ENCODE data around the gene MAB21L3. TPM values are rescaled to one million over a fixed set of nuclear protein-coding genes. Genes with fewer than 3 reads are reported as not detected.

Gene MAB21L3
- total and polyA plus RNA-seq, 7 donors = under 0.01 to 2.3 (median 1.1) TPM; not detected in 2

DNA sequence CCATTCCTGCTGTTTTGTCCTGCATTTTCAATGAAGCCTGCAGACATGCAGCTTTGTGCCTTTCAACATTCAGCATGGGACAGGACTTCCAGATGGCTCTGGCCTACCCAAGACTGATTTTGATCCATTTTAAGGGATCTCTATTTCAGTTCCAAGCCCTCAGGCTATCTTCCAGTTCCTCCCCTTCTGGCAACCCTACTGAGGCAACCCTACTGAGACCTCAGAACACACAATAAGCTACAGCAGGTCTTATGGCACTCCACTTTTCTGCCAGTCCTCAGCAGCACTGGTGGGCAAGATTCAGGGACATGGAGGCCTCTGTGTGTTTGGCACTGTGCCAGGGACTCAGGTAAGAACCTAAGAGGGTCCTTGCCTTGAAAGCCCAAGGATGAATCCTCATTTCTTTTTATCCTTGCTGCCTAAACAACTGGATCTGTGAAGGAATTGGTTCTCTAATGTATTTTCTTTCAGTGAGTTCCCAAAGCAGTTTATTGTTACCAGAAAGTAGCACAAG is 50.7 kb downstream of the MAB21L3 start:
- intact Hi-C loops (cut with DNase I) = loop anchor here (10.0 kb wide), 1 partner anchor 213 kb away; the partner anchor contains the start of gene ATP1A1
- peaks cover 0 to 8% (median 0%) of the 10 kb centered on the region in 4 donors for H3K4me1 ChIP-seq
- TF ChIP-seq EP300 (IDR thresholded peaks at IDR 0.05) (no peak), POLR2A (IDR thresholded peaks at IDR 0.05) (no peak), POLR2AphosphoS5 (IDR thresholded peaks at IDR 0.05) (no peak)
- TF ChIP-seq, protein P1, sequence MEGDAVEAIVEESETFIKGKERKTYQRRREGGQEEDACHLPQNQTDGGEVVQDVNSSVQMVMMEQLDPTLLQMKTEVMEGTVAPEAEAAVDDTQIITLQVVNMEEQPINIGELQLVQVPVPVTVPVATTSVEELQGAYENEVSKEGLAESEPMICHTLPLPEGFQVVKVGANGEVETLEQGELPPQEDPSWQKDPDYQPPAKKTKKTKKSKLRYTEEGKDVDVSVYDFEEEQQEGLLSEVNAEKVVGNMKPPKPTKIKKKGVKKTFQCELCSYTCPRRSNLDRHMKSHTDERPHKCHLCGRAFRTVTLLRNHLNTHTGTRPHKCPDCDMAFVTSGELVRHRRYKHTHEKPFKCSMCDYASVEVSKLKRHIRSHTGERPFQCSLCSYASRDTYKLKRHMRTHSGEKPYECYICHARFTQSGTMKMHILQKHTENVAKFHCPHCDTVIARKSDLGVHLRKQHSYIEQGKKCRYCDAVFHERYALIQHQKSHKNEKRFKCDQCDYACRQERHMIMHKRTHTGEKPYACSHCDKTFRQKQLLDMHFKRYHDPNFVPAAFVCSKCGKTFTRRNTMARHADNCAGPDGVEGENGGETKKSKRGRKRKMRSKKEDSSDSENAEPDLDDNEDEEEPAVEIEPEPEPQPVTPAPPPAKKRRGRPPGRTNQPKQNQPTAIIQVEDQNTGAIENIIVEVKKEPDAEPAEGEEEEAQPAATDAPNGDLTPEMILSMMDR (IDR thresholded peaks at IDR 0.05) = no peak
- H3K4me3 ChIP-seq = no peak overlapping the region
- H3K27ac ChIP-seq = no peak overlapping the region
- H3K9me3 ChIP-seq = peaks cover 0 to 3% (median 0%) of the 10 kb centered on the region in 4 donors
- no peaks in the 10 kb centered on the region for H3K27me3 ChIP-seq
- DNase-seq = no peak
- H3K36me3 ChIP-seq = no peaks in the 10 kb centered on the region

- DNase-seq = no peak
- H3K4me3 ChIP-seq = no peak overlapping the region
- no peaks in the 10 kb centered on the region for H3K36me3 ChIP-seq
- no peak for TF ChIP-seq POLR2A (IDR thresholded peaks at IDR 0.05)
- TF ChIP-seq POLR2AphosphoS5 (IDR thresholded peaks at IDR 0.05) = no peak
- no peak for TF ChIP-seq EP300 (IDR thresholded peaks at IDR 0.05)
- TF ChIP-seq, protein P1 (IDR thresholded peaks at IDR 0.05) = no peak
- no peak overlapping the region for H3K27ac ChIP-seq
- peaks cover 0 to 20% (median 12%) of the 10 kb centered on the region in 4 donors for H3K4me1 ChIP-seq
- no peaks in the 10 kb centered on the region for H3K27me3 ChIP-seq
- H3K9me3 ChIP-seq = no peaks in the 10 kb centered on the region
- intact Hi-C loops (cut with DNase I) = loop anchor here (10.0 kb wide), 1 partner anchor 211 kb away; the partner anchor contains the start of gene ATP1A1
These were observed 52.3 kb downstream of the MAB21L3 start for GRCh38 chr1:116163533-116163932.

- peaks cover 0 to 24% (median 16%) of the 10 kb centered on the region in 4 donors for H3K4me1 ChIP-seq
- 56 to 59% methylated on average over 2 of the region's 2 CpGs for WGBS, 2 donors
- intact Hi-C loops (cut with DNase I) = loop anchor here (10.0 kb wide), 1 partner anchor 211 kb away; the partner anchor contains the start of gene ATP1A1
- TF ChIP-seq POLR2A (IDR thresholded peaks at IDR 0.05) (no peak), POLR2AphosphoS5 (IDR thresholded peaks at IDR 0.05) (no peak), EP300 (IDR thresholded peaks at IDR 0.05) (no peak)
- TF ChIP-seq, protein P1 (IDR thresholded peaks at IDR 0.05) = no peak
- no peaks in the 10 kb centered on the region for H3K27me3 ChIP-seq
- peak overlapping the region; percentile 33 to 66 (median 52) for H3K27ac ChIP-seq
- DNase-seq = no peak
- H3K36me3 ChIP-seq = no peaks in the 10 kb centered on the region
- H3K9me3 ChIP-seq = no peaks in the 10 kb centered on the region
- H3K4me3 ChIP-seq = no peak overlapping the region
These were observed 53.0 kb downstream of the MAB21L3 start for GRCh38 chr1:116164150-116164549.

GRCh38 chr1:116164604-116165368 is 53.6 kb downstream of the MAB21L3 start:
- Histone ChIP-seq H3K27ac (peak overlapping the region; percentile 33 to 66 (median 52)), H3K36me3 (no peaks in the 10 kb centered on the region), H3K27me3 (no peaks in the 10 kb centered on the region), H3K4me3 (no peak overlapping the region), H3K4me1 (peaks cover 0 to 24% (median 16%) of the 10 kb centered on the region in 4 donors), H3K9me3 (no peaks in the 10 kb centered on the region)
- DNase-seq = no peak
- TF ChIP-seq POLR2AphosphoS5 (IDR thresholded peaks at IDR 0.05) (peak in 2 of 4 donors; percentile 10 to 28), POLR2A (IDR thresholded peaks at IDR 0.05) (no peak), EP300 (IDR thresholded peaks at IDR 0.05) (peak in 1 of 4 donors; percentile 12)
- TF ChIP-seq, protein P1 (IDR thresholded peaks at IDR 0.05) = no peak
- intact Hi-C loops (cut with DNase I) = loop anchor here (10.0 kb wide), 1 partner anchor 210 kb away; the partner anchor contains the start of gene ATP1A1
- 54 to 68% methylated on average over 4 of the region's 4 CpGs for WGBS, 2 donors
